Measurements from ENCODE around the gene CKMT1B.
"Not testable (repeated sequence)": the region's sequence is repeated elsewhere in the genome, so short reads cannot be mapped to it uniquely, and the experiment has no call there.

Gene CKMT1B

DNA sequence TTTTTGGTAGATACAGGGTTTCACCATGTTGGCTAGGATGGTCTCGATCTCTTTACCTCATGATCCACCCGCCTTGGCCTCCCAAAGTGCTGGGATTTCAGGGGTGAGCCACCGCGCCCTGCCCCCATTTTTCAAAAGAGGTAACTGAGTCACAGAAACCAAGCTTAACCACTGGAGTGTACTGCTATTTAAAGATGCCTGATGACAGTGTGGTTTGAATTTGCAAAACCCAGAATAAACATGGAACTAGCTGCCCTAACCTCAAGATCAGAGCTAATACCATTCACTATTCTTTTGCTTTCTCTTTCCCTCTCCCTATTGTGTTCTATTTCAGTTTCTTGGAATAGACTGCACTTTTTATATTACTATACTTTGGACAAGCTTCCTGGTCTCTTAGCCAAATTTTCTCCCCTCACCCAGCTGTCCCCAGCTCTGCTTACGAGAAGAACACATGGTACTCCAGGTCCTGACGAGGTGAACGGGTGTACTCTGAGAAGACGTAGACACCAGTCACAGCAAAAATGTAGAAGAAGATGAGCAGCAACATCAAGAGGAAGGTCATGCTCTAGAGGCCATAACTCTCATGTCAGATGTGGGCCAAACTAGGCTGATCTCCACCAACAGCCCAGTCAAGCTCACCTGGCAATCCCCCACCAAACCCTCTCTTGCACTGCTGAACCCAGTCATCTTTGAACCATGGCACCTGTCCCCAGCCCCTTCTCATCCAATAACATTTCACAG lies 44.8 kb downstream of the CKMT1B start:
- not testable (repeated sequence) for DNase-seq
